GM13977 (cell line): Measurements from ENCODE around the gene ZBED3.

ENCODE experiments used
- DNase-seq: peaks from one replicate; pipeline ENCODE4 v3.0.0; 2012; ENCODE audit warnings: low spot score
- in situ Hi-C: fragments of 300-500 bp; cut with MboI; formaldehyde crosslinking; loops from one replicate; pipeline ENCODE4 v1.12.0; 2022; ENCODE audit warnings: low sequenced_read_pairs, low pct_unique_long_range_greater_than_20kb, mixed read lengths, inconsistent platforms; ENCODE audit not compliant: unreplicated experiment
- TF ChIP-seq, protein P1 (sequence below): IDR thresholded peaks from 2 replicates; pipeline ENCODE4 v1.5.1; 2012; ENCODE audit warnings: mild to moderate bottlenecking, control low read depth; ENCODE audit not compliant: insufficient read depth; ENCODE audit errors: extremely low read depth, missing control alignments

ZBED3 gene

GRCh38 chr5:77066184-77066583 lies 20.9 kb downstream of the ZBED3 start:
- DNase-seq, result no peak
- TF ChIP-seq, protein P1, sequence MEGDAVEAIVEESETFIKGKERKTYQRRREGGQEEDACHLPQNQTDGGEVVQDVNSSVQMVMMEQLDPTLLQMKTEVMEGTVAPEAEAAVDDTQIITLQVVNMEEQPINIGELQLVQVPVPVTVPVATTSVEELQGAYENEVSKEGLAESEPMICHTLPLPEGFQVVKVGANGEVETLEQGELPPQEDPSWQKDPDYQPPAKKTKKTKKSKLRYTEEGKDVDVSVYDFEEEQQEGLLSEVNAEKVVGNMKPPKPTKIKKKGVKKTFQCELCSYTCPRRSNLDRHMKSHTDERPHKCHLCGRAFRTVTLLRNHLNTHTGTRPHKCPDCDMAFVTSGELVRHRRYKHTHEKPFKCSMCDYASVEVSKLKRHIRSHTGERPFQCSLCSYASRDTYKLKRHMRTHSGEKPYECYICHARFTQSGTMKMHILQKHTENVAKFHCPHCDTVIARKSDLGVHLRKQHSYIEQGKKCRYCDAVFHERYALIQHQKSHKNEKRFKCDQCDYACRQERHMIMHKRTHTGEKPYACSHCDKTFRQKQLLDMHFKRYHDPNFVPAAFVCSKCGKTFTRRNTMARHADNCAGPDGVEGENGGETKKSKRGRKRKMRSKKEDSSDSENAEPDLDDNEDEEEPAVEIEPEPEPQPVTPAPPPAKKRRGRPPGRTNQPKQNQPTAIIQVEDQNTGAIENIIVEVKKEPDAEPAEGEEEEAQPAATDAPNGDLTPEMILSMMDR, result no peak
- in situ Hi-C loops, result no loop called here

GRCh38 chr5:77065256-77065655 lies 21.8 kb downstream of the ZBED3 start:
- in situ Hi-C loops, result no loop called here
- no peak for DNase-seq
- TF ChIP-seq, protein P1, result no peak

DNA sequence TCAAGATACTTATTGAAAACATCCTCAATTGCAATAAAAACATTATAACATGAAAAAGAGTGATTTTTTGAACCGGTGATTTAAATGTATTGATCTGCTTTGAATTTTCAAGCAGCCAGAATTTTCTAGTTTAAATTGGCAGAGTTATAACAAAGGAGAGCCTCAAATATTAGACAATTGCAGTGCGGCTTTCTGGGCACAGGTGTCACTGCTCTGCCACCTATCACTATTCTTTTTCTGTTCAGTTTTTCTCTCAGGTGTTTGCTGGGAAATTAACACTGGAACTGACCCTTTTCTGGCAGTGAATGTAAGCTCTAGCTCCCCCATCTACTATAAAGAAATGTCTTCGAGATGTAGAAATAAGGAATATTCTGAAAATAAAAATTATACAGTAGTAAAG lies 23.0 kb downstream of the ZBED3 start:
- in situ Hi-C loops, result no loop called here
- DNase-seq, result no peak
- TF ChIP-seq, protein P1, result no peak

GRCh38 chr5:77046416-77047073 lies 40.5 kb downstream of the ZBED3 start:
- in situ Hi-C loops, result no loop called here
- TF ChIP-seq, protein P1, result no peak

DNA sequence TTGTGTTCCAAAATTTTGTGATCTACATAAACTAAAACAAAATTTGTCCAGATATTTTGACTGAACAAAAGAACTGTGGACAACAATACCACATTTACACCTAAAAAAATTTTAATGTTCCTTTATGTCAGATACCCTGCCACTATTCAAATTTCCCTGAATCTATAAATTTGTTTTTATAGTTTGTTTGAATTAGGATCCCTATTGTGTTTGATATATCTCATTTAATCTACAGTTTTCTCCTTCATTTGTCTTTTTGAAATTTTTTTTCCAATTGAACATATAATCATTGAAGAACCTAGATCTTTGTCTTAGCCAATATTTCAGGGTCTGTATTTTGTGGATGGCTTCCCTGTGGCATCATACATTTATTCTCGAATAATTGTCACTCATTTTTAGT lies 51.1 kb downstream of the ZBED3 start:
- TF ChIP-seq, protein P1, result no peak
- DNase-seq, result no peak
- in situ Hi-C loops, result no loop called here

More at GRCh38 chr5:77046416-77047073, 40.5 kb downstream of the ZBED3 start:
- peak; percentile 28 for DNase-seq

DNA sequence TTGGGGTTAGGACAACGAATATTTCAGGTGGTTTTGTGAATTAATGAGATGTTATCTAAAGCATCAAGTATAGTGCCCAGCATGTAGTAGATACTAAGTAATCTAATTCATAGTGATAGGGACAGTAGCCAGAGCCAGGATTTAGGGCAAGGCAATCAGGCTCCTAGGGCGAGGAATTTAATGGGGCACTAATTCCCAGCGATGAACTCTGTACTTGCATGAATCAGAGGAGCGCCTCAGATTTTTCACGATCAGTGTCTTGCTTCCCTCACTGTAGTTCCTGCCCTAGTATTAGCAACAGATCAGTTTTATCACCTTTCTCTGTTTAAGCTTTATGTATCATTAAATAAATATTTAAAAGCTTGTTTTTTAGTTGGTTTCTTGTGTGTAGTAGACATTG lies 53.7 kb downstream of the ZBED3 start:
- DNase-seq, result no peak
- in situ Hi-C loops, result no loop called here
- TF ChIP-seq, protein P1, result no peak
